Endothelial cell (in vitro differentiated cells): ENCODE measurements around the gene FBXW8. TPM values are rescaled to one million over a fixed set of nuclear protein-coding genes. Genes with fewer than 3 reads are reported as not detected.

Experiments used
- DNase-seq: peaks from one replicate; pipeline ENCODE4 v3.0.0; 2021; ENCODE audit warnings: low spot score
- H3K27ac Mint-ChIP-seq: one replicate; pipeline ENCODE4 v1.8.0; 2021; ENCODE audit warnings: mixed read lengths, inconsistent platforms; ENCODE audit not compliant: unreplicated experiment
- H3K27me3 Mint-ChIP-seq: one replicate; pipeline ENCODE4 v1.8.0; 2021; ENCODE audit warnings: mild to moderate bottlenecking, moderate library complexity, mixed read lengths, inconsistent platforms; ENCODE audit not compliant: unreplicated experiment
- H3K36me3 Mint-ChIP-seq: one replicate; pipeline ENCODE4 v1.8.0; 2021; ENCODE audit warnings: mild to moderate bottlenecking, low read depth, mixed read lengths, inconsistent platforms; ENCODE audit not compliant: unreplicated experiment
- H3K4me1 Mint-ChIP-seq: one replicate; pipeline ENCODE4 v1.8.0; 2021; ENCODE audit warnings: mild to moderate bottlenecking, mixed read lengths, inconsistent platforms; ENCODE audit not compliant: unreplicated experiment
- H3K4me3 Mint-ChIP-seq: one replicate; pipeline ENCODE4 v1.8.0; 2021; ENCODE audit warnings: mild to moderate bottlenecking, mixed read lengths, inconsistent platforms; ENCODE audit not compliant: unreplicated experiment
- H3K9me3 Mint-ChIP-seq: one replicate; pipeline ENCODE4 v1.8.0; 2021; ENCODE audit warnings: mixed read lengths, inconsistent platforms; ENCODE audit not compliant: unreplicated experiment
- CTCF ChIP-seq: fragments of 200-600 bp; sonication (generic); IDR thresholded peaks from one replicate; pipeline ENCODE4 v1.5.0; 2021; ENCODE audit warnings: antibody characterized with exemption; ENCODE audit not compliant: unreplicated experiment
- total RNA-seq: library from RNA; stranded (reverse); fragmentation: NEBNext Ultra II Directional; extraction: Animal tissue kit (Norgen Biotek cat#: 25700); gene quantifications from one replicate; pipeline ENCODE4 v1.2.1, GENCODE V29; 2021; ENCODE audit not compliant: unreplicated experiment

FBXW8 gene
- total RNA-seq, 1 donor from 2014 or later: 17.8 TPM

- no peak for DNase-seq
- no peak overlapping the region for H3K27ac Mint-ChIP-seq
- H3K9me3 Mint-ChIP-seq: no peaks in the 10 kb centered on the region
- no peak overlapping the region for H3K4me3 Mint-ChIP-seq
- no peak for TF ChIP-seq CTCF
- H3K27me3 Mint-ChIP-seq: peaks cover 6% of the 10 kb centered on the region
- peaks cover 26% of the 10 kb centered on the region for H3K4me1 Mint-ChIP-seq
- H3K36me3 Mint-ChIP-seq: peaks cover 9% of the 10 kb centered on the region
Observed at GRCh38 chr12:116959845-116960514, 49.2 kb downstream of the FBXW8 start.

GRCh38 chr12:116962197-116962596 lies 51.4 kb downstream of the FBXW8 start:
- no peak overlapping the region for H3K27ac Mint-ChIP-seq
- H3K4me1 Mint-ChIP-seq: peaks cover 22% of the 10 kb centered on the region
- no peak for TF ChIP-seq CTCF
- DNase-seq: no peak
- H3K27me3 Mint-ChIP-seq: peaks cover 6% of the 10 kb centered on the region
- H3K4me3 Mint-ChIP-seq: no peak overlapping the region
- H3K36me3 Mint-ChIP-seq: peaks cover 10% of the 10 kb centered on the region
- H3K9me3 Mint-ChIP-seq: no peaks in the 10 kb centered on the region

- peaks cover 22% of the 10 kb centered on the region for H3K4me1 Mint-ChIP-seq
- H3K9me3 Mint-ChIP-seq: no peaks in the 10 kb centered on the region
- DNase-seq: no peak
- H3K36me3 Mint-ChIP-seq: peaks cover 10% of the 10 kb centered on the region
- no peak for TF ChIP-seq CTCF
- peak overlapping the region; percentile 65 for H3K27ac Mint-ChIP-seq
- H3K4me3 Mint-ChIP-seq: no peak overlapping the region
- H3K27me3 Mint-ChIP-seq: peaks cover 6% of the 10 kb centered on the region
Observed at GRCh38 chr12:116962783-116963356, 52.1 kb downstream of the FBXW8 start.

GRCh38 chr12:116964054-116965050 lies 53.6 kb downstream of the FBXW8 start:
- H3K9me3 Mint-ChIP-seq: no peaks in the 10 kb centered on the region
- no peak for TF ChIP-seq CTCF
- H3K4me1 Mint-ChIP-seq: peaks cover 22% of the 10 kb centered on the region
- DNase-seq: no peak
- no peak overlapping the region for H3K4me3 Mint-ChIP-seq
- H3K27me3 Mint-ChIP-seq: peaks cover 6% of the 10 kb centered on the region
- peaks cover 10% of the 10 kb centered on the region for H3K36me3 Mint-ChIP-seq
- no peak overlapping the region for H3K27ac Mint-ChIP-seq
